ENCODE data around the gene ZNF69.
"Not testable (repeated sequence)": the region's sequence is repeated elsewhere in the genome, so short reads cannot be mapped to it uniquely, and the experiment has no call there.

ZNF69 gene
- long read RNA-seq = 0 reads

GRCh38 chr19:11887611-11888531 lies at the start of gene ZNF69:
ZNF69 (plus strand) TSS chr19:11887782; CDS start chr19:11887924, 142 bp downstream.
- H3K4me3 ChIP-seq (replicated peaks; ENCODE audit: insufficient read depth, low read length) = no peak within 1 kb of the TSS
- no peak for TF ChIP-seq POLR2AphosphoS5 (IDR thresholded peaks at IDR 0.05; ENCODE audit: low read depth)
- no peak for TF ChIP-seq REST (IDR thresholded peaks at IDR 0.05; ENCODE audit: insufficient replicate concordance, low read depth)
- no peak for TF ChIP-seq SPI1 (IDR thresholded peaks at IDR 0.05; ENCODE audit: borderline replicate concordance, low read depth)
- no peak for TF ChIP-seq CTCF (IDR thresholded peaks at IDR 0.05; ENCODE audit: insufficient read depth, low read length)
- TF ChIP-seq GABPA (IDR thresholded peaks at IDR 0.05; ENCODE audit: low read depth) = no peak
- H3K27ac ChIP-seq (replicated peaks) = no peak within 1 kb of the TSS
- H3K27me3 ChIP-seq (ENCODE audit: insufficient read depth, poor library complexity, severe bottlenecking) = no peaks in the 10 kb centered on the region
- DNase-seq (ENCODE audit: low read depth in 1 of 2, low spot score in 1 of 2) = no peak

- no peak for DNase-seq (ENCODE audit: low read depth in 1 of 2, low spot score in 1 of 2)
- no peak overlapping the region for H3K4me3 ChIP-seq (replicated peaks; ENCODE audit: insufficient read depth, low read length)
- no peaks in the 10 kb centered on the region for H3K27me3 ChIP-seq (ENCODE audit: insufficient read depth, poor library complexity, severe bottlenecking)
- no peak for TF ChIP-seq REST (IDR thresholded peaks at IDR 0.05; ENCODE audit: insufficient replicate concordance, low read depth)
- TF ChIP-seq GABPA (IDR thresholded peaks at IDR 0.05; ENCODE audit: low read depth) = no peak
- no peak for TF ChIP-seq POLR2AphosphoS5 (IDR thresholded peaks at IDR 0.05; ENCODE audit: low read depth)
- TF ChIP-seq CTCF (IDR thresholded peaks at IDR 0.05; ENCODE audit: insufficient read depth, low read length) = no peak
- no peak for TF ChIP-seq SPI1 (IDR thresholded peaks at IDR 0.05; ENCODE audit: borderline replicate concordance, low read depth)
- no peak overlapping the region for H3K27ac ChIP-seq (replicated peaks)
These were observed 43.9 kb upstream of the ZNF69 start for GRCh38 chr19:11843722-11844121.

GRCh38 chr19:11847615-11848014 lies 40.0 kb upstream of the ZNF69 start:
- DNase-seq (ENCODE audit: low read depth in 1 of 2, low spot score in 1 of 2); H3K4me3 ChIP-seq (replicated peaks; ENCODE audit: insufficient read depth, low read length); H3K27ac ChIP-seq (replicated peaks); H3K27me3 ChIP-seq (ENCODE audit: insufficient read depth, poor library complexity, severe bottlenecking): not testable (repeated sequence)

- H3K4me3 ChIP-seq (replicated peaks; ENCODE audit: insufficient read depth, low read length) = no peak overlapping the region
- TF ChIP-seq REST (IDR thresholded peaks at IDR 0.05; ENCODE audit: insufficient replicate concordance, low read depth) (no peak), GABPA (IDR thresholded peaks at IDR 0.05; ENCODE audit: low read depth) (no peak), CTCF (IDR thresholded peaks at IDR 0.05; ENCODE audit: insufficient read depth, low read length) (no peak), SPI1 (IDR thresholded peaks at IDR 0.05; ENCODE audit: borderline replicate concordance, low read depth) (no peak), POLR2AphosphoS5 (IDR thresholded peaks at IDR 0.05; ENCODE audit: low read depth) (no peak)
- no peaks in the 10 kb centered on the region for H3K27me3 ChIP-seq (ENCODE audit: insufficient read depth, poor library complexity, severe bottlenecking)
- no peak for DNase-seq (ENCODE audit: low read depth in 1 of 2, low spot score in 1 of 2)
- peak overlapping the region; percentile 89 for H3K27ac ChIP-seq (replicated peaks)
These were observed 39.4 kb upstream of the ZNF69 start for GRCh38 chr19:11848200-11848593.
